Mucosa of gallbladder (tissue), 1 donor: Measurements from ENCODE around the gene CTRB2. TPM values are rescaled to one million over a fixed set of nuclear protein-coding genes. Genes with fewer than 3 reads are reported as not detected.

Experiments
- DNase-seq: peaks from one replicate; pipeline ENCODE4 v3.0.0-alpha.2; 2020; ENCODE audit warnings: low spot score
- total RNA-seq: library from RNA; stranded (reverse); gene quantifications from one replicate; pipeline ENCODE4 v1.2.1, GENCODE V29; 2021
- donor health status: DM: no; HTN: no; CAD: no.

Gene CTRB2
- 26.7 TPM for total RNA-seq

- no peak for DNase-seq
These were observed at the start of gene CTRB2 for GRCh38 chr16:75206749-75207451. Gene CTRB2 (minus strand): TSS chr16:75207161. CDS start chr16:75207141, 20 bp downstream.

- no peak for DNase-seq
These were observed 49.2 kb upstream of the CTRB2 start for GRCh38 chr16:75256059-75256571.

GRCh38 chr16:75254359-75254837 lies 47.4 kb upstream of the CTRB2 start:
- no peak for DNase-seq

- no peak for DNase-seq
These were observed 46.3 kb upstream of the CTRB2 start for GRCh38 chr16:75252946-75253911.

- DNase-seq: no peak
These were observed 45.3 kb upstream of the CTRB2 start for GRCh38 chr16:75252049-75252864.

GRCh38 chr16:75251280-75252048 lies 44.5 kb upstream of the CTRB2 start, which contains the start of gene BCAR1:
Gene BCAR1 (minus strand): TSS chr16:75251624. CDS start chr16:75251482, 142 bp downstream.
- DNase-seq: peak; percentile 90

- no peak for DNase-seq
These were observed 43.9 kb upstream of the CTRB2 start for GRCh38 chr16:75250809-75251279.

- DNase-seq: peak; percentile 68
These were observed 43.3 kb upstream of the CTRB2 start for GRCh38 chr16:75250089-75250808.

- no peak for DNase-seq
These were observed 42.5 kb upstream of the CTRB2 start for GRCh38 chr16:75249441-75249840.

GRCh38 chr16:75248536-75249380 lies 41.8 kb upstream of the CTRB2 start:
- DNase-seq: no peak

- DNase-seq: no peak
These were observed 41.2 kb upstream of the CTRB2 start for GRCh38 chr16:75248142-75248535.

GRCh38 chr16:75247249-75247648 lies 40.3 kb upstream of the CTRB2 start:
- no peak for DNase-seq

- no peak for DNase-seq
These were observed 39.7 kb upstream of the CTRB2 start for GRCh38 chr16:75246504-75247205.

- peak; percentile 93 for DNase-seq
These were observed 38.1 kb upstream of the CTRB2 start for GRCh38 chr16:75244844-75245758.

GRCh38 chr16:75244225-75244809 lies 37.4 kb upstream of the CTRB2 start:
- DNase-seq: peak; percentile 64

GRCh38 chr16:75243667-75244224 lies 36.8 kb upstream of the CTRB2 start:
- no peak for DNase-seq
